Fibroblast of lung (primary cell): Measurements from ENCODE around the gene SMTN. TPM values are rescaled to one million over a fixed set of nuclear protein-coding genes. Genes with fewer than 3 reads are reported as not detected.

ENCODE experiments used
- DNase-seq, 2 donors: peaks; one replicate each; pipeline versions ENCODE4 v3.0.0 to v3.0.0-alpha.2; 2010; ENCODE audit warnings: low read depth in 2 of 2
- H2AFZ ChIP-seq: 2 replicates; pipeline ENCODE4 v1.5.1; 2012; ENCODE audit warnings: low read length, control low read depth, inconsistent platforms
- H3K27ac ChIP-seq: 2 replicates; pipeline ENCODE4 v1.5.1; 2011; ENCODE audit warnings: low read length, control low read depth; ENCODE audit not compliant: insufficient read depth
- H3K27me3 ChIP-seq: 2 replicates; pipeline ENCODE4 v1.5.1; 2011; ENCODE audit warnings: mild to moderate bottlenecking, low read length; ENCODE audit not compliant: control insufficient read depth, insufficient read depth
- H3K36me3 ChIP-seq: 2 replicates; pipeline ENCODE4 v1.5.1; 2011; ENCODE audit warnings: low read length; ENCODE audit not compliant: control insufficient read depth, insufficient read depth
- H3K4me1 ChIP-seq: 2 replicates; pipeline ENCODE4 v1.5.1; 2011; ENCODE audit warnings: low read length; ENCODE audit not compliant: control insufficient read depth, insufficient read depth; ENCODE audit errors: extremely low read depth
- H3K4me2 ChIP-seq: 2 replicates; pipeline ENCODE4 v1.5.1; 2011; ENCODE audit warnings: low read length, control low read depth; ENCODE audit not compliant: insufficient read depth; ENCODE audit errors: extremely low read depth
- H3K4me3 ChIP-seq, 4 experiments: fragments of 200-600 bp in 1 of 4; sonication (generic) in 1 of 4; replicated peaks in 1 of 4; 2 replicates each; pipeline ENCODE4 v1.5.1; 2011 to 2016; ENCODE audit warnings: low read length in 4 of 4, low read depth in 3 of 4, mild to moderate bottlenecking in 3 of 4, control low read depth in 2 of 4, inconsistent platforms in 1 of 4, mixed read lengths in 1 of 4; ENCODE audit not compliant: insufficient read depth in 1 of 4; ENCODE audit errors: control extremely low read depth in 1 of 4
- H3K79me2 ChIP-seq: 2 replicates; pipeline ENCODE4 v1.5.1; 2012; ENCODE audit warnings: mild to moderate bottlenecking, low read length, inconsistent platforms; ENCODE audit not compliant: control insufficient read depth, insufficient read depth
- H3K9ac ChIP-seq: 2 replicates; pipeline ENCODE4 v1.5.1; 2011; ENCODE audit warnings: mild to moderate bottlenecking, low read length, control low read depth; ENCODE audit not compliant: insufficient read depth
- H3K9me3 ChIP-seq: 2 replicates; pipeline ENCODE4 v1.5.1; 2012; ENCODE audit warnings: low read depth, low read length; ENCODE audit not compliant: control insufficient read depth, insufficient read depth
- H4K20me1 ChIP-seq: 2 replicates; pipeline ENCODE4 v1.5.1; 2011; ENCODE audit warnings: low read length; ENCODE audit not compliant: control insufficient read depth, insufficient read depth; ENCODE audit errors: extremely low read depth
- EZH2 ChIP-seq: IDR thresholded peaks from 2 replicates; pipeline ENCODE4 v1.5.1; 2012; ENCODE audit warnings: low read length, control low read depth, mild to moderate bottlenecking; ENCODE audit errors: missing control alignments
- polyA plus RNA-seq, 2 donors: library from polyadenylated mRNA; depleted of rRNA in 1 of 2; stranded (reverse) in 1 of 2; unstranded in 1 of 2; fragments of >200 nt; gene quantifications; 2 replicates each; pipeline ENCODE4 v1.2.1, GENCODE V29; 2011 to 2012; ENCODE audit warnings: missing spikeins in 1 of 2
- total RNA-seq: library from RNA; depleted of rRNA; stranded (reverse); fragments of >200 nt; gene quantifications from 2 replicates; pipeline ENCODE4 v1.2.1, GENCODE V29; 2014
- TF ChIP-seq, protein P1 (sequence below), 2 donors: IDR thresholded peaks in 1 of 2; conservative IDR thresholded peaks in 1 of 2; 1 replicate in 1 of 2; 2 replicates in 1 of 2; pipeline ENCODE4 v1.5.1; 2011 to 2012; ENCODE audit warnings: low read length in 2 of 2, control low read depth in 1 of 2, inconsistent platforms in 1 of 2, low read depth in 1 of 2, mild to moderate bottlenecking in 1 of 2

Gene SMTN
- total and polyA plus RNA-seq, 2 donors (not counting 1 experiment from before 2014, with no cell fraction given), result 43.7 to 95.1 TPM

DNA sequence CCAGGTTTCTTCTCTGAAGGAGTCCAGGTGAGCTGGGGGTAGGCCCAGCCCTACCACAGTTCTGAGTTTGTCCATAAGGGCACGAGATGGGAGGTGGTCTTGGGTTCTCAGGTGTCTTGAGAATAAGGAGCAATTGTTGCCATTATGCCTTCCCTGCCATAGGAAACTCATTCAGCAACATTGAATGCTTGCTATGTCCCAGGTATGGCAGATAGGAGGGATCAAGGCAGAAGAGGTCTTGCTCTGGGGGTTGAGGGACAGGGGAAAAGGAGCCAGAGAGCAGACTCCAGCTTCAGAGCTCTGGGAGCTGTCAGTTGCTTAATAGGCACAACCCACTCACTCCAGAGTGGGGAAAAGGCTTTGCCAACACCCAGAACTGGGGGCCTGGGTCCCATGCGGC is 22.0 kb downstream of the SMTN start:
- Histone ChIP-seq H3K36me3 (peaks cover 46% of the 10 kb centered on the region), H3K4me2 (no peak overlapping the region), H3K27ac (peak overlapping the region; percentile 83), H4K20me1 (no peaks in the 10 kb centered on the region), H2AFZ (no peak overlapping the region), H3K4me1 (peaks cover 30% of the 10 kb centered on the region), H3K9me3 (no peaks in the 10 kb centered on the region), H3K4me3 (no peak overlapping the region), H3K27me3 (no peaks in the 10 kb centered on the region), H3K9ac (no peak overlapping the region), H3K79me2 (peaks cover 22% of the 10 kb centered on the region)
- DNase-seq, result no peak
- no peak for TF ChIP-seq EZH2
- TF ChIP-seq, protein P1, sequence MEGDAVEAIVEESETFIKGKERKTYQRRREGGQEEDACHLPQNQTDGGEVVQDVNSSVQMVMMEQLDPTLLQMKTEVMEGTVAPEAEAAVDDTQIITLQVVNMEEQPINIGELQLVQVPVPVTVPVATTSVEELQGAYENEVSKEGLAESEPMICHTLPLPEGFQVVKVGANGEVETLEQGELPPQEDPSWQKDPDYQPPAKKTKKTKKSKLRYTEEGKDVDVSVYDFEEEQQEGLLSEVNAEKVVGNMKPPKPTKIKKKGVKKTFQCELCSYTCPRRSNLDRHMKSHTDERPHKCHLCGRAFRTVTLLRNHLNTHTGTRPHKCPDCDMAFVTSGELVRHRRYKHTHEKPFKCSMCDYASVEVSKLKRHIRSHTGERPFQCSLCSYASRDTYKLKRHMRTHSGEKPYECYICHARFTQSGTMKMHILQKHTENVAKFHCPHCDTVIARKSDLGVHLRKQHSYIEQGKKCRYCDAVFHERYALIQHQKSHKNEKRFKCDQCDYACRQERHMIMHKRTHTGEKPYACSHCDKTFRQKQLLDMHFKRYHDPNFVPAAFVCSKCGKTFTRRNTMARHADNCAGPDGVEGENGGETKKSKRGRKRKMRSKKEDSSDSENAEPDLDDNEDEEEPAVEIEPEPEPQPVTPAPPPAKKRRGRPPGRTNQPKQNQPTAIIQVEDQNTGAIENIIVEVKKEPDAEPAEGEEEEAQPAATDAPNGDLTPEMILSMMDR (conservative IDR thresholded peaks at IDR 0.05 in 1 of 2, IDR thresholded peaks at IDR 0.05 in 1 of 2; ENCODE audit: low read depth in 1 of 2, low read length in 2 of 2), result no peak

DNA sequence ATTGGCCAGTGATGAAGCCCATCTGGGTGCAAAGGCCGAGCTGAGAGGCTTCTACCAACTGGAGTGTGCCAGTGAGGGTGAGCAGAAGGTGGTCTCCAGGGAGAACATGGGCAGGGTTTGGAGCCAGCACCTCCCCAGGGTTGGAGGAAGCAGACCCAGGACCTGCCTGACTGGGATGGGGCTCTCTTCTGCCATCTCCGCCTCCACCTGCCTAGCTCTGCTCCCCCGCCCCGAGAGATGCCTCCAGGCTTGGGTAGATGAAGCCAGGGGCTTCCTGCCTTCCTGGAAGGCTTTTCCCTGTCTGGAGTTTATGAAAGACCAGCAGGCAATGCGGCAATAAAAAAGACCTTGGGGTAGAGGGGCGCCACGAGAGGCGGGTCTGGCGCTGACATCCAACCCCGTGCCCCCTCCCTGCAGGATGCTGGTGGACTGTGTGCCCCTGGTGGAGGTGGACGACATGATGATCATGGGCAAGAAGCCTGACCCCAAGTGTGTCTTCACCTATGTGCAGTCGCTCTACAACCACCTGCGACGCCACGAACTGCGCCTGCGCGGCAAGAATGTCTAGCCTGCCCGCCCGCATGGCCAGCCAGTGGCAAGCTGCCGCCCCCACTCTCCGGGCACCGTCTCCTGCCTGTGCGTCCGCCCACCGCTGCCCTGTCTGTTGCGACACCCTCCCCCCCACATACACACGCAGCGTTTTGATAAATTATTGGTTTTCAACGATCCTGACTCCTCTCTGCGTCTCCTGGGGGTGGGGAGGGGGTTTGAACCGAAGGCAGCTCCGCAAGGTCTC is 23.0 kb downstream of the SMTN start:
- Histone ChIP-seq H3K27me3 (no peaks in the 10 kb centered on the region), H3K4me3 (no peak overlapping the region), H4K20me1 (no peaks in the 10 kb centered on the region), H3K36me3 (peaks cover 40% of the 10 kb centered on the region), H3K4me2 (no peak overlapping the region), H3K9ac (no peak overlapping the region), H3K9me3 (no peaks in the 10 kb centered on the region), H3K27ac (no peak overlapping the region), H3K79me2 (peaks cover 22% of the 10 kb centered on the region), H2AFZ (no peak overlapping the region), H3K4me1 (peaks cover 30% of the 10 kb centered on the region)
- TF ChIP-seq EZH2, result no peak
- TF ChIP-seq, protein P1 (conservative IDR thresholded peaks at IDR 0.05 in 1 of 2, IDR thresholded peaks at IDR 0.05 in 1 of 2; ENCODE audit: low read depth in 1 of 2, low read length in 2 of 2), result no peak
- no peak for DNase-seq

DNA sequence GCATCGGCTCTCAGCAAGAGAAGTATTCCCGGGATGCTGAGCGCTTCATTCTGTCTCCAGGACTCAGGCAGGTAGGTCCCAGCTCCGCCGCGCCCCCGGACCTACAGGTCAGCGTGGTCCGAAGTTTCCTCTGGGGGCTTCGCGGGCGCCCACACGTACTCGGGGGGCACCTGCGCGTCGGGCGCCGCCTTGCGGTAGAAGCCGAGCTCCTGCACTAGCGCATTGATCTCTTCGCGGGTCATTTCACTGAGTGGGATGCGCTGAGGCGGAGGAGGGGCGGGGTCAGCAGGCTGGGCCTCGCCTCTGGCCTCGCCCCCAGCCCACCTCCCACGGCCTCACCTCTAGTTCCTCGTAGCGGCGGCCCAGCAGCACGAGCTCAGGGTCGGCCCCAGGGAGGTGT is 23.8 kb downstream of the SMTN start:
- Histone ChIP-seq H3K27ac (no peak overlapping the region), H3K79me2 (peaks cover 22% of the 10 kb centered on the region), H3K4me2 (no peak overlapping the region), H4K20me1 (no peaks in the 10 kb centered on the region), H3K36me3 (peaks cover 32% of the 10 kb centered on the region), H3K9ac (no peak overlapping the region), H2AFZ (no peak overlapping the region), H3K4me1 (peaks cover 28% of the 10 kb centered on the region), H3K4me3 (peak overlapping the region in 1 of 4 experiments; percentile 90), H3K27me3 (no peaks in the 10 kb centered on the region), H3K9me3 (no peaks in the 10 kb centered on the region)
- TF ChIP-seq, protein P1 (conservative IDR thresholded peaks at IDR 0.05 in 1 of 2, IDR thresholded peaks at IDR 0.05 in 1 of 2; ENCODE audit: low read depth in 1 of 2, low read length in 2 of 2), result peak; percentile 22 to 39
- no peak for TF ChIP-seq EZH2
- DNase-seq, result peak in 1 of 2 donors; percentile 26
